ENCODE measurements around the gene CIT. TPM values are rescaled to one million over a fixed set of nuclear protein-coding genes. Genes with fewer than 3 reads are reported as not detected.

CIT gene
- total RNA-seq, 2 experiments from 2014 or later: 43.3 to 48.4 TPM

- Mint-ChIP-seq H3K4me3 (no peak overlapping the region), H3K36me3 (ENCODE audit: low read depth) (peaks cover 10% of the 10 kb centered on the region), H3K9me3 (peaks cover 4% of the 10 kb centered on the region), H3K4me1 (ENCODE audit: low read depth) (peaks cover 6% of the 10 kb centered on the region), H3K27me3 (no peaks in the 10 kb centered on the region), H3K27ac (no peak overlapping the region)
- TF ChIP-seq CTCF (IDR thresholded peaks at IDR 0.05): no peak
- ChIA-PET CTCF (no interaction called here), POLR2A (interaction anchor here (1.4 kb wide), 1 partner anchor 9 kb away, joined by 3 read pairs; no protein-coding TSS in a partner anchor)
- ATAC-seq: no peak
- intact Hi-C loops (cut with micrococcal nuclease): no loop called here
- no peak for DNase-seq
Observed at GRCh38 chr12:119808441-119808840, 68.7 kb downstream of the CIT start.

DNA sequence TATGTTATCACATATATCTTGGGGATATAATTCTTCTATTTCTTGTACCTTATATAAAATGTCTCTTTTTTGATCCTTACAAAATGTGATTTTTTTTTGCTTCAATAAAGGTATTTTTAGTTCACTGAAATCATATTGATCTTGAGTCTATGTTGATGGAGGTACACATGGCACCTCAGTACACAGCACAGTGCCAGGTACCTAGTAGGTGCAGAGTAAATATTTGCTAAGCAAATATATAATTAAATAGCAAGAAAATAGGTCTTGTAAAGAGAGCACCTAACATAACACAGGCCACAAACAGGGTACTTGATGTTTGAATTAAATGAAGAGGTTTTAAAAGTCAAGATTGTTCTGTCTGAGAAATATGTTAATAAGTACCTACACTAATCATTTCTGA lies 69.7 kb downstream of the CIT start:
- H3K4me1 Mint-ChIP-seq (ENCODE audit: low read depth): peaks cover 6% of the 10 kb centered on the region
- H3K9me3 Mint-ChIP-seq: peaks cover 4% of the 10 kb centered on the region
- ATAC-seq: no peak
- intact Hi-C loops (cut with micrococcal nuclease): no loop called here
- no peak for TF ChIP-seq CTCF (IDR thresholded peaks at IDR 0.05)
- no peak overlapping the region for H3K4me3 Mint-ChIP-seq
- POLR2A ChIA-PET: no interaction called here
- no peak for DNase-seq
- no peak overlapping the region for H3K27ac Mint-ChIP-seq
- no peaks in the 10 kb centered on the region for H3K27me3 Mint-ChIP-seq
- CTCF ChIA-PET: no interaction called here
- H3K36me3 Mint-ChIP-seq (ENCODE audit: low read depth): peaks cover 7% of the 10 kb centered on the region

DNA sequence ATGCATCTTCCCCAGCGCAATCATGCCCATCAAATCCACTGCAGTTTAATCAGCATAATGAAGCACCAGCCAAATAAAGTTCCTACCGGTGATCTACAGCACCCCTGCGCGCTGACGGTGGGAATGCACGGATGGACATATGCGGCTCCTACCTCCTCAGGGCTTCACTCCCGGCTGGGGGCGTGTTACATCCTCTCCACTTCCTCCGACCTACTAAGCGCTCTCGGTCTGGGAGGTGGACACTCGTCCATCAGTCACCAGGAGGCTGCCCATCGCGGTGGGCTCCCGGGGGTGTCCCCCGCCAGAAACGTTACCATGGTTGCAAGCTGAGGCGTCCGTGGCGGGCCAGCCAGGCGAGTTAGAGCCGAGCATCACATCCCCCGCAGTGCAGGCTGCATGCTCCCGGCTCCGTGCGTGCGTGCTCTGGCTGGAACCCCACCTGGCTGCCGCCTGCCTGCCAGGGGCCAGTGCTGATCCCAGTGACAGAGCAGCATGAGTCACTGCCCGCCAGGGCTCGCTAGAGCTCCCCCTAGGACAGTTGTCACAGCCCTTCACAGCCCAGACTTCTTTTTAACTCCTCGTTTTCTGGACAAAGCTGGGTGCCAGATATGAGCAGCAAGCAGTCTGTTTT lies 73.0 kb downstream of the CIT start:
- Mint-ChIP-seq H3K9me3 (peaks cover 4% of the 10 kb centered on the region), H3K27me3 (no peaks in the 10 kb centered on the region), H3K4me1 (ENCODE audit: low read depth) (peaks cover 5% of the 10 kb centered on the region), H3K36me3 (ENCODE audit: low read depth) (peaks cover 7% of the 10 kb centered on the region), H3K4me3 (no peak overlapping the region), H3K27ac (no peak overlapping the region)
- intact Hi-C loops (cut with micrococcal nuclease): no loop called here
- ATAC-seq: peak; percentile 55
- TF ChIP-seq CTCF (IDR thresholded peaks at IDR 0.05): no peak
- CTCF ChIA-PET: interaction anchor here (0.7 kb wide), 1 partner anchor 15 kb away, joined by 4 read pairs; no protein-coding TSS in a partner anchor
- POLR2A ChIA-PET: no interaction called here
- DNase-seq: peak; percentile 6

GRCh38 chr12:119803381-119803791 lies 73.7 kb downstream of the CIT start:
- CTCF ChIA-PET: no interaction called here

More at GRCh38 chr12:119803381-119803791, 73.7 kb downstream of the CIT start:
- no peak for DNase-seq
- H3K9me3 Mint-ChIP-seq: peaks cover 4% of the 10 kb centered on the region
- peaks cover 5% of the 10 kb centered on the region for H3K36me3 Mint-ChIP-seq (ENCODE audit: low read depth)
- intact Hi-C loops (cut with micrococcal nuclease): no loop called here
- POLR2A ChIA-PET: no interaction called here
- no peak overlapping the region for H3K4me3 Mint-ChIP-seq
- no peak for TF ChIP-seq CTCF (IDR thresholded peaks at IDR 0.05)
- H3K27me3 Mint-ChIP-seq: no peaks in the 10 kb centered on the region
- no peak overlapping the region for H3K27ac Mint-ChIP-seq
- no peak for ATAC-seq
- no peaks in the 10 kb centered on the region for H3K4me1 Mint-ChIP-seq (ENCODE audit: low read depth)

Data from activated CD8-positive, alpha-beta T cell treated with anti-CD3 and anti-CD28 coated beads for 36 hours (primary cell).